Mesenchymal stem cell (in vitro differentiated cells and primary cell): ENCODE data around the gene AFAP1L2.

Experiments
- DNase-seq: peaks from one replicate; pipeline ENCODE4 v3.0.0-alpha.2; 2013
- H2AFZ ChIP-seq: one replicate; pipeline ENCODE4 v1.6.1; 2013; ENCODE audit warnings: low read depth, mild to moderate bottlenecking, control low read depth, inconsistent platforms, low read length, moderate library complexity
- H2AK5ac ChIP-seq: 2 replicates; pipeline ENCODE4 v1.6.1; 2013; ENCODE audit warnings: low read length, moderate library complexity, mild to moderate bottlenecking, inconsistent platforms; ENCODE audit not compliant: severe bottlenecking
- H2BK120ac ChIP-seq: one replicate; pipeline ENCODE4 v1.6.1; 2013; ENCODE audit warnings: low read depth, mild to moderate bottlenecking, inconsistent platforms, low read length, moderate library complexity
- H2BK12ac ChIP-seq, 2 experiments: one replicate each; pipeline ENCODE4 v1.6.1; 2013; ENCODE audit warnings: inconsistent platforms in 2 of 2, low read length in 2 of 2, mild to moderate bottlenecking in 2 of 2, moderate library complexity in 2 of 2, control low read depth in 1 of 2
- H2BK15ac ChIP-seq: one replicate; pipeline ENCODE4 v1.6.1; 2013; ENCODE audit warnings: mild to moderate bottlenecking, low read depth, inconsistent platforms; ENCODE audit not compliant: poor library complexity, severe bottlenecking
- H2BK5ac ChIP-seq: 2 replicates; pipeline ENCODE4 v1.6.1; 2013; ENCODE audit warnings: low read depth, mild to moderate bottlenecking, low read length, control low read depth, inconsistent platforms; ENCODE audit not compliant: poor library complexity, severe bottlenecking
- H3K14ac ChIP-seq, 2 experiments: one replicate each; pipeline ENCODE4 v1.6.1; 2013; ENCODE audit warnings: inconsistent platforms in 2 of 2, low read length in 2 of 2, control low read depth in 1 of 2, mild to moderate bottlenecking in 1 of 2, moderate library complexity in 1 of 2
- H3K18ac ChIP-seq, 2 experiments: one replicate each; pipeline ENCODE4 v1.6.1; 2013; ENCODE audit warnings: inconsistent platforms in 2 of 2, low read length in 2 of 2, control low read depth in 1 of 2, low read depth in 1 of 2, mild to moderate bottlenecking in 1 of 2
- H3K23ac ChIP-seq, 2 experiments: one replicate each; pipeline ENCODE4 v1.6.1; 2013; ENCODE audit warnings: inconsistent platforms in 2 of 2, low read length in 2 of 2, mild to moderate bottlenecking in 2 of 2, moderate library complexity in 2 of 2, control low read depth in 1 of 2
- H3K27ac ChIP-seq: 2 replicates; pipeline ENCODE4 v1.5.1; 2013; ENCODE audit warnings: mild to moderate bottlenecking, moderate library complexity, low read length, control low read depth, inconsistent platforms; ENCODE audit not compliant: poor library complexity, severe bottlenecking
- H3K27me3 ChIP-seq, 2 experiments: 2 replicates each; pipeline versions ENCODE4 v1.6.1 to v1.7.0; 2013; ENCODE audit warnings: low read length in 2 of 2, mild to moderate bottlenecking in 2 of 2, moderate library complexity in 2 of 2, control low read depth in 1 of 2, inconsistent platforms in 1 of 2; ENCODE audit not compliant: control insufficient read depth in 1 of 2, insufficient read depth in 1 of 2
- H3K36me3 ChIP-seq, 2 experiments: 2 replicates each; pipeline versions ENCODE4 v1.6.1 to v1.7.0; 2013; ENCODE audit warnings: low read length in 2 of 2, control low read depth in 1 of 2, inconsistent platforms in 1 of 2, low read depth in 1 of 2, mild to moderate bottlenecking in 1 of 2; ENCODE audit not compliant: insufficient read depth in 2 of 2, control insufficient read depth in 1 of 2
- H3K4ac ChIP-seq, 2 experiments: one replicate each; pipeline ENCODE4 v1.6.1; 2013; ENCODE audit warnings: inconsistent platforms in 2 of 2, low read length in 2 of 2, mild to moderate bottlenecking in 2 of 2, moderate library complexity in 2 of 2, control low read depth in 1 of 2, low read depth in 1 of 2
- H3K4me1 ChIP-seq: 2 replicates; pipeline ENCODE4 v1.6.1; 2013; ENCODE audit warnings: low read depth, low read length, control low read depth; ENCODE audit not compliant: control insufficient read depth, insufficient read depth
- H3K4me2 ChIP-seq: 2 replicates; pipeline ENCODE4 v1.6.1; 2013; ENCODE audit warnings: low read length, mild to moderate bottlenecking, inconsistent platforms; ENCODE audit not compliant: poor library complexity, severe bottlenecking
- H3K4me3 ChIP-seq, 2 experiments: 2 replicates each; pipeline versions ENCODE4 v1.5.1 to v1.7.0; 2013; ENCODE audit warnings: low read length in 2 of 2, mild to moderate bottlenecking in 2 of 2, control low read depth in 1 of 2, low read depth in 1 of 2; ENCODE audit not compliant: insufficient read depth in 1 of 2
- H3K79me1 ChIP-seq: replicated peaks from 2 replicates; pipeline ENCODE4 v1.6.1; 2013; ENCODE audit warnings: mild to moderate bottlenecking, control low read depth, low read length, inconsistent platforms; ENCODE audit not compliant: poor library complexity, severe bottlenecking
- H3K9ac ChIP-seq: 2 replicates; pipeline ENCODE4 v1.7.0; 2013; ENCODE audit warnings: mild to moderate bottlenecking, low read length, moderate library complexity
- H3K9me3 ChIP-seq: 2 replicates; pipeline ENCODE4 v1.7.0; 2013; ENCODE audit warnings: mild to moderate bottlenecking, low read length; ENCODE audit not compliant: control insufficient read depth
- H4K8ac ChIP-seq: one replicate; pipeline ENCODE4 v1.6.1; 2013; ENCODE audit warnings: inconsistent platforms, mild to moderate bottlenecking, low read length, moderate library complexity
- H4K91ac ChIP-seq: one replicate; pipeline ENCODE4 v1.6.1; 2013; ENCODE audit warnings: mild to moderate bottlenecking, low read length, inconsistent platforms
- WGBS: methylation state at CpG from one replicate; pipeline ENCODE4 v1.1.7; 2013; ENCODE audit warnings: mixed read lengths; 5-methylcytosine and 5-hydroxymethylcytosine counted together

The AFAP1L2 gene

GRCh38 chr10:114384181-114384580 lies 20.1 kb downstream of the AFAP1L2 start:
- Histone ChIP-seq H3K4ac (no peak overlapping the region), H3K79me1 (no peaks in the 10 kb centered on the region), H3K18ac (no peak overlapping the region), H3K27me3 (peaks cover 0 to 62% of the 10 kb centered on the region in 2 experiments), H2BK5ac (no peak overlapping the region), H3K9ac (no peak overlapping the region), H2BK120ac (no peak overlapping the region), H3K4me1 (peaks cover 1% of the 10 kb centered on the region), H4K91ac (peak overlapping the region; percentile 3), H2BK12ac (no peak overlapping the region), H2BK15ac (no peak overlapping the region), H3K14ac (no peak overlapping the region), H2AFZ (no peak overlapping the region), H2AK5ac (no peak overlapping the region), H3K36me3 (no peaks in the 10 kb centered on the region), H3K9me3 (no peaks in the 10 kb centered on the region), H3K4me2 (no peak overlapping the region), H3K23ac (no peak overlapping the region), H4K8ac (peak overlapping the region; percentile 45), H3K27ac (no peak overlapping the region), H3K4me3 (no peak overlapping the region)
- WGBS: 94% methylated on average over 9 of the region's 9 CpGs
- no peak for DNase-seq

- no CpG with 5 or more reads among the region's 5 CpGs for WGBS
- no peak overlapping the region for H2AFZ ChIP-seq
Measured at GRCh38 chr10:114380797-114381196, 23.5 kb downstream of the AFAP1L2 start.

GRCh38 chr10:114380060-114380459 lies 24.2 kb downstream of the AFAP1L2 start:
- Histone ChIP-seq H2BK120ac (no peak overlapping the region), H3K23ac (no peak overlapping the region), H3K4me2 (no peak overlapping the region), H4K8ac (no peak overlapping the region), H3K9me3 (no peaks in the 10 kb centered on the region), H2AK5ac (no peak overlapping the region), H4K91ac (no peak overlapping the region), H2BK5ac (no peak overlapping the region), H3K4me3 (no peak overlapping the region), H3K27me3 (peaks cover 0 to 57% of the 10 kb centered on the region in 2 experiments), H2BK15ac (no peak overlapping the region), H3K4ac (no peak overlapping the region), H3K79me1 (no peaks in the 10 kb centered on the region), H3K14ac (no peak overlapping the region), H3K9ac (no peak overlapping the region), H2AFZ (no peak overlapping the region), H3K27ac (no peak overlapping the region), H3K4me1 (no peaks in the 10 kb centered on the region), H3K36me3 (no peaks in the 10 kb centered on the region), H2BK12ac (peak overlapping the region in 1 of 2 experiments; percentile 33), H3K18ac (peak overlapping the region; percentile 14 to 28)
- DNase-seq: no peak
- WGBS: 100% methylated on average over 1 of the region's 1 CpG

More at GRCh38 chr10:114380797-114381196, 23.5 kb downstream of the AFAP1L2 start:
- H3K9ac ChIP-seq: no peak overlapping the region
- H2AK5ac ChIP-seq: no peak overlapping the region
- H3K79me1 ChIP-seq: no peaks in the 10 kb centered on the region
- H3K27me3 ChIP-seq: peaks cover 0 to 62% of the 10 kb centered on the region in 2 experiments
- no peak for DNase-seq
- no peaks in the 10 kb centered on the region for H3K4me1 ChIP-seq
- H3K4me3 ChIP-seq: no peak overlapping the region
- no peak overlapping the region for H2BK5ac ChIP-seq
- H3K36me3 ChIP-seq: no peaks in the 10 kb centered on the region
- no peaks in the 10 kb centered on the region for H3K9me3 ChIP-seq
- H3K27ac ChIP-seq: no peak overlapping the region
- no peak overlapping the region for H3K23ac ChIP-seq
- no peak overlapping the region for H3K4me2 ChIP-seq
- no peak overlapping the region for H3K18ac ChIP-seq
- no peak overlapping the region for H2BK12ac ChIP-seq
- no peak overlapping the region for H3K14ac ChIP-seq
- no peak overlapping the region for H2BK120ac ChIP-seq
- H4K91ac ChIP-seq: no peak overlapping the region
- H4K8ac ChIP-seq: no peak overlapping the region
- no peak overlapping the region for H2BK15ac ChIP-seq
- no peak overlapping the region for H3K4ac ChIP-seq

GRCh38 chr10:114379631-114380041 lies 24.7 kb downstream of the AFAP1L2 start:
- H3K4ac ChIP-seq: no peak overlapping the region
- no peak overlapping the region for H3K4me3 ChIP-seq
- H2AK5ac ChIP-seq: no peak overlapping the region
- peak overlapping the region in 1 of 2 experiments; percentile 28 for H3K18ac ChIP-seq
- H3K27me3 ChIP-seq: peaks cover 0 to 53% of the 10 kb centered on the region in 2 experiments
- peak overlapping the region in 1 of 2 experiments; percentile 33 for H2BK12ac ChIP-seq
- H3K9me3 ChIP-seq: no peaks in the 10 kb centered on the region
- H2BK5ac ChIP-seq: no peak overlapping the region
- H3K4me2 ChIP-seq: no peak overlapping the region
- DNase-seq: peak; percentile 80
- H2BK120ac ChIP-seq: no peak overlapping the region
- H4K8ac ChIP-seq: no peak overlapping the region
- H2BK15ac ChIP-seq: no peak overlapping the region
- 94% methylated on average over 4 of the region's 4 CpGs for WGBS
- no peak overlapping the region for H3K14ac ChIP-seq
- H4K91ac ChIP-seq: no peak overlapping the region
- no peak overlapping the region for H2AFZ ChIP-seq
- no peaks in the 10 kb centered on the region for H3K36me3 ChIP-seq
- H3K27ac ChIP-seq: no peak overlapping the region
- no peak overlapping the region for H3K23ac ChIP-seq
- no peaks in the 10 kb centered on the region for H3K4me1 ChIP-seq
- H3K79me1 ChIP-seq: no peaks in the 10 kb centered on the region
- H3K9ac ChIP-seq: peak overlapping the region; percentile 14
